ENCODE data around the gene LIMK2. TPM values are rescaled to one million over a fixed set of nuclear protein-coding genes. Genes with fewer than 3 reads are reported as not detected.
A peak's percentile ranks its signal among the peaks of the same experiment; 100 is the strongest.

The LIMK2 gene
- total RNA-seq, 1 experiment from 2014 or later: 42.5 TPM

GRCh38 chr22:31229402-31230079 is 17.4 kb downstream of the LIMK2 start:
- no peak overlapping the region for H3K4me3 ChIP-seq
- intact Hi-C loops (cut with micrococcal nuclease; ENCODE audit: unreplicated experiment): loop anchor here (2.0 to 5.0 kb wide), 2 partner anchors 123 to 282 kb away; partner anchors contain the start of gene SELENOM
- no peak overlapping the region for H2AFZ ChIP-seq
- CTCF ChIA-PET: interaction anchor here (0.7 kb wide), 1 partner anchor 41 kb away, joined by 4 read pairs; no protein-coding TSS in a partner anchor
- H3K4me2 ChIP-seq: no peak overlapping the region
- no peaks in the 10 kb centered on the region for H3K9me3 ChIP-seq (ENCODE audit: insufficient read depth, low read depth)
- peaks cover 17% of the 10 kb centered on the region for H3K4me1 ChIP-seq (replicated peaks; ENCODE audit: insufficient read depth)
- H3K27me3 ChIP-seq (ENCODE audit: insufficient read depth, low read depth): no peaks in the 10 kb centered on the region
- DNase-seq: no peak
- BruUV-seq (replicated peaks): no TSS peak
- no peak overlapping the region for H3K27ac ChIP-seq
- POLR2A ChIA-PET (ENCODE audit: unreplicated experiment): interaction anchor here (0.7 kb wide), 1 partner anchor 71 kb away, joined by 9 read pairs; no protein-coding TSS in a partner anchor
- H3K9me2 ChIP-seq (ENCODE audit: insufficient read depth): no peaks in the 10 kb centered on the region
- TF ChIP-seq EZH2 (IDR thresholded peaks at IDR 0.05; ENCODE audit: low read depth): no peak
- TF ChIP-seq CTCF (conservative IDR thresholded peaks at IDR 0.05): no peak
- no peaks in the 10 kb centered on the region for H3K36me3 ChIP-seq (ENCODE audit: low read depth)
- no peaks in the 10 kb centered on the region for H4K20me1 ChIP-seq (ENCODE audit: insufficient read depth)
- peaks cover 14% of the 10 kb centered on the region for H3F3A ChIP-seq (ENCODE audit: insufficient read depth, low read depth)
- H3K79me2 ChIP-seq (ENCODE audit: low read depth): no peaks in the 10 kb centered on the region

GRCh38 chr22:31230155-31230870 is 18.2 kb downstream of the LIMK2 start:
- TF ChIP-seq CTCF (conservative IDR thresholded peaks at IDR 0.05) (no peak), EZH2 (IDR thresholded peaks at IDR 0.05; ENCODE audit: low read depth) (no peak)
- no peak for DNase-seq
- no peak overlapping the region for H3K4me2 ChIP-seq
- H3K27ac ChIP-seq: no peak overlapping the region
- H3K9me2 ChIP-seq (ENCODE audit: insufficient read depth): no peaks in the 10 kb centered on the region
- no peaks in the 10 kb centered on the region for H4K20me1 ChIP-seq (ENCODE audit: insufficient read depth)
- H2AFZ ChIP-seq: no peak overlapping the region
- H3K4me1 ChIP-seq (replicated peaks; ENCODE audit: insufficient read depth): peaks cover 17% of the 10 kb centered on the region
- H3K9me3 ChIP-seq (ENCODE audit: insufficient read depth, low read depth): no peaks in the 10 kb centered on the region
- no TSS peak for BruUV-seq (replicated peaks)
- no peaks in the 10 kb centered on the region for H3K79me2 ChIP-seq (ENCODE audit: low read depth)
- no peaks in the 10 kb centered on the region for H3K27me3 ChIP-seq (ENCODE audit: insufficient read depth, low read depth)
- POLR2A ChIA-PET (ENCODE audit: unreplicated experiment): interaction anchor here (0.7 kb wide), 1 partner anchor 72 kb away, joined by 9 read pairs; no protein-coding TSS in a partner anchor
- CTCF ChIA-PET: interaction anchor here (0.6 to 1.3 kb wide), 3 partner anchors 10 to 42 kb away, joined by 3 to 5 read pairs (median 4); no protein-coding TSS in a partner anchor
- no peak overlapping the region for H3K4me3 ChIP-seq
- peaks cover 14% of the 10 kb centered on the region for H3F3A ChIP-seq (ENCODE audit: insufficient read depth, low read depth)
- H3K36me3 ChIP-seq (ENCODE audit: low read depth): no peaks in the 10 kb centered on the region
- intact Hi-C loops (cut with micrococcal nuclease; ENCODE audit: unreplicated experiment): loop anchor here (2.0 to 5.0 kb wide), 2 partner anchors 124 to 283 kb away; partner anchors contain the start of gene SELENOM

DNA sequence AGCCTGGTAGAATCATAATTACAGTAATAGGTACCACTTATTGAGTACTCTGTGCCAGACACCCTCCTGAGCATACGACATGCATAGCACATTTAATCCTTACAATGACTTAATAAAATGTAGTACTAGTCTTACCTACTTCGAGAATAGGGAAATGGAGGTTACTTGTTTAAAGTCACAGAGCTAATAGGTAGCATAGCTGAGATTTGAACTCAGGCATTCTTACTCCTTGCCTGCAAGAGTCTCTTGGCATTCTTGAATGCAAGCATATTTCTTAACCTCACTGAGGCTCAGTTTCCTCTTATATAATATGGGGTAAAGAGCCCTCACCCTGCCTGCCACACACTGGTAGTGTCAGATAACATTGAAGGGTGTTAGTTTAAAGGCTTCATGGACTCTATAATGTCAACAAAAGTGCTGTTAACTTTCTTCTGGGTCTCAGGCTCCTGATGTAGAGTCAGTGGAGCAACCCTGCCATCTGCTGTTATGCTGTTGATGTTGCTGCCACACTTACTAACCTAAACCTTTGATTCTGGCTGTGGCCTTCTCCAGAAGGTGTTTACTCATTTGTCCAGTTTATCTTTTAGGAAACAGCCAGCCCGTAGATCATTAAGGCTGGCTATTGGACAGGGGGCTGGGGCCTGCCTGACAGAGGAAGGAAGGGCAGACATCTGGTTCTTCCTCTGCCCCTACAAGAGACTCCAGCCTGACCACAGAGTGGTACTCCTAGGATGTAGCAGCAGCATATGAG is 18.9 kb downstream of the LIMK2 start:
- Histone ChIP-seq H3K4me3 (no peak overlapping the region), H3K4me1 (replicated peaks; ENCODE audit: insufficient read depth) (peaks cover 17% of the 10 kb centered on the region), H3K9me3 (ENCODE audit: insufficient read depth, low read depth) (no peaks in the 10 kb centered on the region), H3K27me3 (ENCODE audit: insufficient read depth, low read depth) (no peaks in the 10 kb centered on the region), H3K79me2 (ENCODE audit: low read depth) (no peaks in the 10 kb centered on the region), H3K27ac (no peak overlapping the region), H2AFZ (no peak overlapping the region), H3F3A (ENCODE audit: insufficient read depth, low read depth) (peaks cover 14% of the 10 kb centered on the region), H3K4me2 (peak overlapping the region; percentile 8; the same call in 1 of the 2 replicates), H4K20me1 (ENCODE audit: insufficient read depth) (no peaks in the 10 kb centered on the region), H3K36me3 (ENCODE audit: low read depth) (no peaks in the 10 kb centered on the region), H3K9me2 (ENCODE audit: insufficient read depth) (no peaks in the 10 kb centered on the region)
- TF ChIP-seq EZH2 (IDR thresholded peaks at IDR 0.05; ENCODE audit: low read depth): no peak
- TF ChIP-seq CTCF (conservative IDR thresholded peaks at IDR 0.05): peak; percentile 83
- POLR2A ChIA-PET (ENCODE audit: unreplicated experiment): no interaction called here
- BruUV-seq (replicated peaks): no TSS peak
- intact Hi-C loops (cut with micrococcal nuclease; ENCODE audit: unreplicated experiment): loop anchor here (1.0 to 5.0 kb wide), 3 partner anchors 82 to 284 kb away; partner anchors contain the start of gene SELENOM
- CTCF ChIA-PET: interaction anchor here (0.6 to 1.3 kb wide), 3 partner anchors 11 to 82 kb away, joined by 3 to 5 read pairs (median 3); no protein-coding TSS in a partner anchor
- DNase-seq: peak; percentile 30 to 68
